NCI-H2029 (cell line): Measurements from ENCODE around the gene THRA.

Experiments used
- DNase-seq: peaks from one replicate; lab custom pipeline; 2025; lab: John Stamatoyannopoulos, UW

The THRA gene

GRCh38 chr17:40064971-40065768, 2.4 kb downstream of the THRA start:
- no peak for DNase-seq

GRCh38 chr17:40065769-40066510, 3.2 kb downstream of the THRA start:
- DNase-seq: no peak

GRCh38 chr17:40067710-40068109, 4.9 kb downstream of the THRA start:
- no peak for DNase-seq

- DNase-seq: no peak
Measured at GRCh38 chr17:40068129-40068581, 5.4 kb downstream of the THRA start.

GRCh38 chr17:40068584-40068916, 5.8 kb downstream of the THRA start:
- no peak for DNase-seq

GRCh38 chr17:40068917-40069750, 6.4 kb downstream of the THRA start:
- peak; percentile 83 for DNase-seq

- peak; percentile 70 for DNase-seq
Measured at GRCh38 chr17:40069751-40070708, 7.3 kb downstream of the THRA start.

- no peak for DNase-seq
Measured at GRCh38 chr17:40070709-40071312, 8.0 kb downstream of the THRA start.

GRCh38 chr17:40071313-40072039, 8.7 kb downstream of the THRA start:
- DNase-seq: peak; percentile 41

GRCh38 chr17:40072040-40072734, 9.4 kb downstream of the THRA start:
- peak; percentile 92 for DNase-seq

- DNase-seq: no peak
Measured at GRCh38 chr17:40072735-40073346, 10.1 kb downstream of the THRA start.

GRCh38 chr17:40073454-40074174, 10.8 kb downstream of the THRA start:
- no peak for DNase-seq

GRCh38 chr17:40074175-40074512, 11.4 kb downstream of the THRA start:
- DNase-seq: no peak

- DNase-seq: no peak
Measured at GRCh38 chr17:40074871-40075200, 12.1 kb downstream of the THRA start.

- DNase-seq: peak; percentile 76
Measured at GRCh38 chr17:40075201-40075941, 12.6 kb downstream of the THRA start.

GRCh38 chr17:40075942-40076498, 13.3 kb downstream of the THRA start:
- no peak for DNase-seq

GRCh38 chr17:40076591-40076990, 13.8 kb downstream of the THRA start:
- no peak for DNase-seq

- DNase-seq: no peak
Measured at GRCh38 chr17:40079545-40079944, 16.8 kb downstream of the THRA start.
